GM21515 (cell line): ENCODE results near the gene PSD2.

Experiments used
- ATAC-seq: cut with Tn5 transposase; IDR thresholded peaks from one replicate; pipeline ENCODE4 v1.9.1; 2021; ENCODE audit not compliant: unreplicated experiment

The PSD2 gene

GRCh38 chr5:139835656-139836055 lies 40.0 kb downstream of the PSD2 start:
- no peak for ATAC-seq

GRCh38 chr5:139836469-139837208 lies 41.0 kb downstream of the PSD2 start:
- ATAC-seq, result no peak

GRCh38 chr5:139837711-139838380 lies 42.2 kb downstream of the PSD2 start:
- ATAC-seq, result no peak

- no peak for ATAC-seq
Measured at GRCh38 chr5:139838381-139839197, 43.0 kb downstream of the PSD2 start.

- ATAC-seq, result no peak
Measured at GRCh38 chr5:139839232-139839815, 43.7 kb downstream of the PSD2 start.

GRCh38 chr5:139839918-139840317 lies 44.3 kb downstream of the PSD2 start:
- no peak for ATAC-seq

GRCh38 chr5:139841549-139841948 lies 45.9 kb downstream of the PSD2 start:
- ATAC-seq, result no peak

GRCh38 chr5:139842321-139842720 lies 46.7 kb downstream of the PSD2 start:
- ATAC-seq, result no peak

GRCh38 chr5:139843991-139844390 lies 48.4 kb downstream of the PSD2 start:
- ATAC-seq, result no peak

- ATAC-seq, result no peak
Measured at GRCh38 chr5:139844472-139845145, 49.0 kb downstream of the PSD2 start.

- no peak for ATAC-seq
Measured at GRCh38 chr5:139845846-139846681, 50.5 kb downstream of the PSD2 start.

GRCh38 chr5:139847091-139847490 lies 51.5 kb downstream of the PSD2 start:
- ATAC-seq, result no peak

- no peak for ATAC-seq
Measured at GRCh38 chr5:139847790-139848507, 52.3 kb downstream of the PSD2 start.

GRCh38 chr5:139848508-139849100 lies 53.0 kb downstream of the PSD2 start:
- ATAC-seq, result no peak

GRCh38 chr5:139849501-139849900 lies 53.9 kb downstream of the PSD2 start:
- ATAC-seq, result no peak

- no peak for ATAC-seq
Measured at GRCh38 chr5:139849942-139850341, 54.3 kb downstream of the PSD2 start.

- ATAC-seq, result no peak
Measured at GRCh38 chr5:139850423-139851016, 54.9 kb downstream of the PSD2 start.

- no peak for ATAC-seq
Measured at GRCh38 chr5:139851558-139851957, 56.0 kb downstream of the PSD2 start.

- ATAC-seq, result no peak
Measured at GRCh38 chr5:139852696-139853095, 57.1 kb downstream of the PSD2 start.
